UCSD-AML1 (cell line): ENCODE data around the gene EXOC6B.

ENCODE experiments used
- DNase-seq: peaks from one replicate; lab custom pipeline; 2025; ENCODE audit not compliant: unreplicated experiment; lab: John Stamatoyannopoulos, UW

The EXOC6B gene

GRCh38 chr2:72235497-72236415, 590.1 kb downstream of the EXOC6B start:
- DNase-seq, result no peak

DNA sequence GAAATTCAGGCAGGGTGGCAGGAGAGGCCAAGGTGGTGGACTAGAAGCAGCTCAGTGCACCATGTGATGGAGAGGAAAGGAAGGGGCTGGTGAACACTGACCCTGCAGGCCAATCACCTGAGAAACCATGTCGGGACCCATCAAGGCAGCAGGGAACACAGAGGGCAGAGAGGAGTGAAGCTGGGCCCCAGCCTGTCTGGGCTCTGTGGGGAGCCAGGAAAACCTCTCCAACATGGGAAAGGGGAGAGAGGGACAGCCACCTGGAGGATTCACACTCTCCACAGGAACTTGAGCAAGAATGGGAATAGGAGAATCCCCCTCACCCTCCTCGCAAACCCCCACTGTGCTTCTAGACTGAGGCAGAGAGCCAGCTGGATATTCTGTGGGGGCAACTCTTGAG, 592.6 kb downstream of the EXOC6B start:
- no peak for DNase-seq

GRCh38 chr2:72222829-72223564, 602.8 kb downstream of the EXOC6B start:
- no peak for DNase-seq

GRCh38 chr2:72220170-72220569, 605.7 kb downstream of the EXOC6B start:
- no peak for DNase-seq

DNA sequence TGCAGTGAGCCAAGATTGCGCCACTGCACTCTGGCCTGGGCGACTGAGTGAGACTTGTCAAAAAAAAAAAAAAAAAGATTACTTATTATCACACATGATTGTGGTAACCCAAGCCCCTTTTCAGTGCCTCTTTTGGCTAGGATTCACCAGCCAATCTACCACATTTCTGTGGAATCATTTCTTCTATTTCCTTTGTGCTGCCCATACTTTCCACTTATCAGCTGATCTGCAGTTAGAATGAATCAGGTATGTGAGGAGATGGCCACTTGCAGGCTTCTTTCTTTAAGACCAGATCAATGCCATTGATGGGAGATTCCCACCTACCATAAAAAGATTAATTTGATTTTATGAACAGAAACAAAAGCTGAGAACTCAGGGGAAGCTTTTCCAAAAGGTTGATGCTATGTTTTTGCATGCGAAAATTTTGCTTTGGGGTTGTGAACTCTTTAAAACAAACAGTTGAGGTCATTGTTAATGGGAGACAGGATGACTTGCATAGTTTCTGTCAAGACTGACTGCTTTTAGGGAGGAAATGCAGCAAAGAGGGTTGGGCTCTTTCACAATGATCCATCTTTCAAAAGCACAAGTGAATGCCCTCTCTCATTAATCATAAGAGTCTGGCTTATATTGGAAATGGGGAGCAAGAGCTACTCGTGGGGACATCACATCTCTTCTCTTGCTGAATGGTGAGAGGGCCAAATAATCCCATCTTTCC, 611.2 kb downstream of the EXOC6B start:
- no peak for DNase-seq

- DNase-seq, result no peak
Observed at GRCh38 chr2:72212486-72212855, 613.4 kb downstream of the EXOC6B start.

DNA sequence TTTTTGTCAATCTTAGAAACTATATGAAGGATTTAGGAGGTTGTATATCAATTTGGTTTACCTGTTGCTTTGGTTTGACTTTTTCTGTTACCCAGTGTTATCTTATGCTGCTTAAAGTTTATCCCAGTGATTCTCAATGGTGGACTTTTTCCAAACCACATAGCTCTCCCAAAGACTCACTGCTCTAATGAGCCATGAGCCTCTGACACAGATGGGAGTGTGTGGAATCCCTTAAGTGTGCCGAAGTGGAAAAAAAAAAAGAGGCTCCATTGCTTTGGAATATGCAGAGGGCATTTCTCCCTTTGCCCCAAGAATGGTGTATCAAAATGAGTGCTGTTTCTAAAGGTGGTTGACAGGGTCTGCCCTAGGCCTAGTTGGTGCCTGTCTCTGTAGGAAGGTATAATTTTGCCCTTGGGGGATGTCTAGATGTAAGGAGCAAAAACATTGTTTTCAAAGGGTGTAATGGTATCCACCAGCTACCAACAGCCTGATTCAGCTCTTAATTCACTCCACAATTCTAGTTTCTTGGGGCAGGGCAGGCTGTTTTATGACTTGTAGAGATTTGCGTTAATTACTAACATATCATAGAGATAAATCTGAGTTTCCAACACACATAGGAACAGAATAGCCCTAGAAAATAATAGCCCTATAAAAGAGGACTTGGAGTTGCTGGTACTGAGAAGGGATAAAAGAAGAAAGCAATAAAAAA, 613.9 kb downstream of the EXOC6B start:
- no peak for DNase-seq

- DNase-seq, result no peak
Observed at GRCh38 chr2:72211350-72211749, 614.5 kb downstream of the EXOC6B start.

GRCh38 chr2:72210470-72210869, 615.4 kb downstream of the EXOC6B start:
- no peak for DNase-seq

- DNase-seq, result no peak
Observed at GRCh38 chr2:72208225-72208624, 617.6 kb downstream of the EXOC6B start.

GRCh38 chr2:72207334-72207733, 618.5 kb downstream of the EXOC6B start:
- DNase-seq, result no peak

GRCh38 chr2:72205504-72205881, 620.3 kb downstream of the EXOC6B start:
- no peak for DNase-seq

DNA sequence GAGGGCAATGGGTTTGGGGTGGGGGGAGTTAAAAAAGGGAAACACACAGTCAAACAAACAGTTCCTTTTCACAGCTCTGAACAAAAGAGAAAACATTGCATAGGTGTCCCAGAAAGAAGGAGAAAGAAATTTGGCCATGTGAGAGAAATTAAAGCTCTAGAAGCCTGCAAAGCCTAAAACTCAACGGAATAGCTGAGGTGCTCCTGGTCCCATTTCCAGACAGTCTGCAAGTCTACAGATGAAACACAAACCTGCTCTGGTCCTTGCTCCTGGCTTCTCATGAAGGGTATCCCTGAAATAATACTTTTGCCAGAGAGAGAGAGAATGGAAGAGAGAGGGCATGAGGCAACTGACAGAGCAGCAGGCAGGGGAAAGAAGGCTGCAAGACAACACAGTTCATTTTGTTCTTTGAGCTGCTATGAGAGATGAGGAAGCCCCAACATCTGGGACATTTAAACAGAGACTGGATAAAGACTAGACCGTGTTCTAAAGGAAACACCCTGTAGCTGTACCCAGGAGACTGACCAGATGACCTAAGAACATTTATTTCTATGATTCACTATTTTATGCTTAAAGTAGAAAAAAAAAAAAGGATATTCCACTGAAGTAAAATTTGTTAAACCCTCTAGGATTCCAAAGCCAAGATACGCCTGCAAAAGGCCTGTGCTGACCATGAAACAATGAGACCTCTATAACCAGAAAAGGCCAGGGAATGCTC, 620.9 kb downstream of the EXOC6B start:
- DNase-seq, result no peak

- DNase-seq, result no peak
Observed at GRCh38 chr2:72204156-72204785, 621.6 kb downstream of the EXOC6B start.

DNA sequence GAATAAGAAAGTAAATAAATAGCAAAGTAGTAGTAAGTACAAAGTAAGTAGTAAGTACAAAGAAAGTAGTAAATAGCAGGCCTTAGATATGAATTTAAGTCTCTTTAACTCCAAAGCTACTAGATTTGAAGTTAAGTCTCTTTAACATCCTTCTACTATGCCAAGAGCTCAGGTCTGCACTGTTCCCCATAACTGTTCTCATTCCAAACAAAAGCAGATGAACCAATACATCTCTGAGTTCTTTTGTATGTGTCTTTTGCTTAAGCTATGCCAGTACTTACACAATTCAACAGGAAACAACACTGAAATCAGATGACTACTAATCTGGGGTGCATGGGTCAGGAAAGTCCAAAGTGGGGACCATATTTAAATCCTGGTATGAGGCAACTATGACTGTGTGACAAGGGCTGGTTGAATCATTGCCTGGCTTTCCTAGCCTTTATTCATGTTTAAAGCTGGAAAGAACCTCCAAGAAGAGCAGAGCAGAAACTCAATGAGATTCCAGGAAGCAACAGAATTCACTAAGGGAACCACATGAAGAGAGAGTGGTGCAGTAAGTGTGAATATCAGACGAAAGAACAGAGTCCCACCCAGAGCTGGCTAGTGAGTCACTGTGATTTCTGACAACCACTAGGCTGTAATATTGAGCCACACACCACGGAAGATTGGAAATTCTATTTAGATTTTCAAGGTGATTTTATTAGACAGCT, 627.1 kb downstream of the EXOC6B start:
- DNase-seq, result no peak

DNA sequence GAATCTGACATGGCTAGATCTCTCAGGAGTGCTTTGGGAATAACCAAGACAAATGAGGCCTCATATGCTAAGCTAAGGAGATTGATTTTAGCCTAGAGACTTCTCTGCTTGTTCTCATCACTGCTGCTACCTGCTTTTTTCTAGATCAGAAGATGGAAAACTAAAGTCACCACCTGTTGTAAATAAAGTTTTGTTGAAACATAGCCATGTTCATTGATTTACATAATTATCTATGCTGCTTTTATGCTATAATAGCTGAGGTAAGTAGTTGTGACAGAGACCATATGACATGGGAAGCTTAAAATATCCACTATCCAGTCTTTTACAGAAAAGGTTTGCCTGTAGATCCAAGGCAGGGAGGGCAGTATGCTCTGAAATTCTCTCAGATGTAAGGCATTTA, 632.1 kb downstream of the EXOC6B start:
- DNase-seq, result no peak

- DNase-seq, result no peak
Observed at GRCh38 chr2:72191441-72191840, 634.4 kb downstream of the EXOC6B start.

GRCh38 chr2:72185206-72185605, 640.6 kb downstream of the EXOC6B start:
- no peak for DNase-seq

DNA sequence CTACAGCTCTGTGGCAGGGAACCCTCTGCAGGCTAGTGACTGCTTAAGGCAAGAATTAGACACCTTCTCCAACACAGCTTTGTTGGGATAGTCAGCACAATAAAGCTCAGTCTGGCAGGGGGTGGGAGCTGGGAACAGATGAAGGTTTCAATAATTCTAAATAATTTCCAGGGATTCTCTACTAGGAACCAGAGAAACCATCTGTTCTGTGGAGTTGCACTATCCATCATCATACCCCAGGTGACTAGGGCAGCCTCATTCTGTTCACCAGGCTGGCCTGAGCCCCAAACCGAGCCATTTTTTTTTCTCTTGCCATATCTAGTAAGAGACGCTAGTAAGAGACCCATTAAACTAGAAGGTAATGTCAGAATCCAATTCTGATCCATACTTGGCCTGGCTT, 642.4 kb downstream of the EXOC6B start:
- DNase-seq, result no peak
